ENCODE measurements around the gene RNF39.

- TF ChIP-seq CTCF (IDR thresholded peaks at IDR 0.05; ENCODE audit: low read depth, low read length) (no peak), EZH2phosphoT487 (IDR thresholded peaks at IDR 0.05; ENCODE audit: low read depth) (no peak)
These were observed 34.3 kb downstream of the RNF39 start for GRCh38 chr6:30041221-30041620.

Data from OCI-LY3 (cell line).